K562 (cell line): ENCODE measurements around the gene GPRIN1. TPM values are rescaled to one million over a fixed set of nuclear protein-coding genes. Genes with fewer than 3 reads are reported as not detected.

ENCODE experiments used
- ARID4B ChIP-seq: sonication (generic); formaldehyde crosslinking; IDR thresholded peaks from 2 replicates; pipeline ENCODE4 v1.8.0; 2022; ENCODE audit warnings: mild to moderate bottlenecking, missing genetic modification reagents
- LCOR ChIP-seq: sonication (generic); formaldehyde crosslinking; IDR thresholded peaks from 2 replicates; pipeline ENCODE4 v1.8.0; 2022; ENCODE audit warnings: mild to moderate bottlenecking, missing genetic modification reagents
- MEIS2 ChIP-seq: fragments of 450-650 bp; IDR thresholded peaks from 2 replicates; pipeline ENCODE4 v1.6.1; 2014; ENCODE audit warnings: mild to moderate bottlenecking; ENCODE audit not compliant: partially characterized antibody
- NFE2 ChIP-seq: IDR thresholded peaks from 2 replicates; pipeline ENCODE4 v1.6.1; 2014; ENCODE audit warnings: antibody characterized with exemption, low read depth
- NFXL1 ChIP-seq: fragments of 450-650 bp; formaldehyde crosslinking; IDR thresholded peaks from 2 replicates; pipeline ENCODE4 v1.4.0; 2021; ENCODE audit warnings: mild to moderate bottlenecking
- SUPT5H ChIP-seq: fragments of 450-650 bp; IDR thresholded peaks from 2 replicates; pipeline ENCODE4 v1.6.1; 2016
- THRA ChIP-seq: fragments of 450-650 bp; IDR thresholded peaks from 2 replicates; pipeline ENCODE4 v1.6.1; 2017; ENCODE audit warnings: mild to moderate bottlenecking, moderate library complexity
- USF1 ChIP-seq: sonication (generic); formaldehyde crosslinking; IDR thresholded peaks from 2 replicates; pipeline ENCODE4 v1.9.0; 2022; ENCODE audit warnings: mild to moderate bottlenecking, missing genetic modification reagents
- ZBTB12 ChIP-seq: fragments of 250-450 bp; sonication (Bioruptor Pico); IDR thresholded peaks from 2 replicates; pipeline ENCODE4 v1.4.0; 2020
- ZBTB43 ChIP-seq: sonication (generic); formaldehyde crosslinking; IDR thresholded peaks from 2 replicates; pipeline ENCODE4 v1.8.0; 2023; ENCODE audit warnings: mild to moderate bottlenecking, missing genetic modification reagents
- ZBTB7A ChIP-seq: IDR thresholded peaks from 2 replicates; pipeline ENCODE4 v1.6.1; 2011; ENCODE audit warnings: low read depth, mild to moderate bottlenecking, low read length, moderate library complexity, borderline replicate concordance; ENCODE audit not compliant: control insufficient read depth
- ZNF316 ChIP-seq: fragments of 450-650 bp; IDR thresholded peaks from 2 replicates; pipeline ENCODE4 v1.6.1; 2016
- ZNF324 ChIP-seq: fragments of 250-450 bp; sonication (Bioruptor Pico); IDR thresholded peaks from 2 replicates; pipeline ENCODE4 v1.4.0; 2020; ENCODE audit warnings: mild to moderate bottlenecking
- ZNF764 ChIP-seq: fragments of 250-450 bp; sonication (Bioruptor Pico); IDR thresholded peaks from 2 replicates; pipeline ENCODE4 v1.4.0; 2020; ENCODE audit warnings: low read depth, mild to moderate bottlenecking, moderate library complexity
- polyA plus RNA-seq, 8 experiments: library from polyadenylated mRNA; depleted of rRNA in 4 of 8; stranded (reverse) in 5 of 8; unstranded in 3 of 8; fragments of >200 nt; fragmentation: Nextera tagmentation in 2 of 8; fragmentation: Illumina TruSeq in 1 of 8; extraction: Ambion mirVana in 2 of 8; extraction: Trizol in 1 of 8; gene quantifications; 2 replicates each; pipeline versions ENCODE4 v1.2.1 to v1.2.3, GENCODE V29; 2011 to 2014; ENCODE audit warnings: inconsistent platforms in 1 of 8, missing spikeins in 1 of 8
- total RNA-seq, 7 experiments: library from RNA; depleted of rRNA in 6 of 7; stranded (reverse); fragments of >200 nt in 6 of 7; fragmentation: Illumina TruSeq in 2 of 7; extraction: Trizol in 2 of 7; gene quantifications; 2 replicates each; pipeline versions ENCODE4 v1.2.1 to v1.2.3, GENCODE V29; 2011 to 2021; ENCODE audit warnings: low replicate concordance in 1 of 7
- TF ChIP-seq, protein P1 (sequence below): sonication (generic); formaldehyde crosslinking; IDR thresholded peaks from 2 replicates; pipeline ENCODE4 v1.8.1; 2023; ENCODE audit warnings: mild to moderate bottlenecking, missing genetic modification reagents
- TF ChIP-seq, protein P2 (sequence below): sonication (generic); formaldehyde crosslinking; IDR thresholded peaks from 2 replicates; pipeline ENCODE4 v1.8.0; 2022; ENCODE audit warnings: mild to moderate bottlenecking, missing genetic modification reagents

The GPRIN1 gene
- total and polyA plus RNA-seq, 9 of the 15 experiments (the other 6 are each of a cell fraction or from before 2014, with no cell fraction given), result 0.15 to 11.6 (median 4.4) TPM

- no peak for TF ChIP-seq ZBTB43 (CRISPR knock-in tag)
- no peak for TF ChIP-seq USF1 (CRISPR knock-in tag)
- no peak for TF ChIP-seq NFE2
- no peak for TF ChIP-seq ZNF764 (CRISPR knock-in tag)
- TF ChIP-seq ARID4B, result peak; percentile 24; the same call in 1 of the 2 replicates
- no peak for TF ChIP-seq ZNF324 (CRISPR knock-in tag)
- TF ChIP-seq SUPT5H, result no peak
- TF ChIP-seq, protein P1, sequence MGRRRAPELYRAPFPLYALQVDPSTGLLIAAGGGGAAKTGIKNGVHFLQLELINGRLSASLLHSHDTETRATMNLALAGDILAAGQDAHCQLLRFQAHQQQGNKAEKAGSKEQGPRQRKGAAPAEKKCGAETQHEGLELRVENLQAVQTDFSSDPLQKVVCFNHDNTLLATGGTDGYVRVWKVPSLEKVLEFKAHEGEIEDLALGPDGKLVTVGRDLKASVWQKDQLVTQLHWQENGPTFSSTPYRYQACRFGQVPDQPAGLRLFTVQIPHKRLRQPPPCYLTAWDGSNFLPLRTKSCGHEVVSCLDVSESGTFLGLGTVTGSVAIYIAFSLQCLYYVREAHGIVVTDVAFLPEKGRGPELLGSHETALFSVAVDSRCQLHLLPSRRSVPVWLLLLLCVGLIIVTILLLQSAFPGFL (CRISPR knock-in tag), result no peak
- peak; percentile 90; the same call in 1 of the 2 replicates for TF ChIP-seq ZBTB7A
- TF ChIP-seq ZNF316, result no peak
- TF ChIP-seq LCOR (CRISPR knock-in tag), result no peak
- TF ChIP-seq NFXL1, result no peak
- peak; percentile 44 for TF ChIP-seq MEIS2
- TF ChIP-seq THRA, result no peak
- no peak for TF ChIP-seq ZBTB12 (CRISPR knock-in tag)
- TF ChIP-seq, protein P2, sequence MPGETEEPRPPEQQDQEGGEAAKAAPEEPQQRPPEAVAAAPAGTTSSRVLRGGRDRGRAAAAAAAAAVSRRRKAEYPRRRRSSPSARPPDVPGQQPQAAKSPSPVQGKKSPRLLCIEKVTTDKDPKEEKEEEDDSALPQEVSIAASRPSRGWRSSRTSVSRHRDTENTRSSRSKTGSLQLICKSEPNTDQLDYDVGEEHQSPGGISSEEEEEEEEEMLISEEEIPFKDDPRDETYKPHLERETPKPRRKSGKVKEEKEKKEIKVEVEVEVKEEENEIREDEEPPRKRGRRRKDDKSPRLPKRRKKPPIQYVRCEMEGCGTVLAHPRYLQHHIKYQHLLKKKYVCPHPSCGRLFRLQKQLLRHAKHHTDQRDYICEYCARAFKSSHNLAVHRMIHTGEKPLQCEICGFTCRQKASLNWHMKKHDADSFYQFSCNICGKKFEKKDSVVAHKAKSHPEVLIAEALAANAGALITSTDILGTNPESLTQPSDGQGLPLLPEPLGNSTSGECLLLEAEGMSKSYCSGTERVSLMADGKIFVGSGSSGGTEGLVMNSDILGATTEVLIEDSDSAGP (CRISPR knock-in tag), result no peak
Measured at GRCh38 chr5:176609724-176610434, at the start of gene GPRIN1 (continued).
